ENCODE measurements around the gene SAMHD1.

DNA sequence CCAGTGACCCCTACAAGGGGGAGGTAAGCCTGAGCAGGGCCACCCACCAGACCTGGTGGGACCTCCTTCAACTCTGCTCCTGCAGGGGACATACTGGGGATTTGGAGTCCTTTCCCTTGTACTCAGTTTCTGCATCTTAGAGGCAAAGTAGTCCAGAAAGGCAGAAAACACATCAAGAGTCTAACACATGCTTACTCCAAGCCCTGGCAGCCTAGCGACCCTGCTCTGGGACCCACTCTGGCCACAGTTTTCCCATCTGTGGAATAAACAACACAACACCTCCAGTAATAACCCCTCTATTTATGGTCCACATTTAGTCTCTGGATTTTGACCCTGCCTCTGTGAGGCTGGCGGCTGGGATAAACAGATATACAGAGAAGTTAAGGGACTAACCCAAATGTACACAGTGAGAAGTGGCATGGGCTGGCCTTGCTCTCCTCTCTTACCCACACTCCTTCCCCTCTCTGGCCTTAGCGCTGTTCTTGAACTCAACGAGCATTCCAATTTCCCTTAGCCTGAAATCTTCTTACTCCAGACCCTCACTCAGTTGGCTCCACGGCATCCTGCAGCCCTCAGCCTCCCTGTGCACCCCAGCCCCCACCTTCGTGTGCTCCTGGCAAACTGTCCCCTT is 91.7 kb downstream of the SAMHD1 start:
- TF ChIP-seq POLR2A (IDR thresholded peaks at IDR 0.05; ENCODE audit: extremely low read depth, insufficient read length): no peak
- TF ChIP-seq, protein P1, sequence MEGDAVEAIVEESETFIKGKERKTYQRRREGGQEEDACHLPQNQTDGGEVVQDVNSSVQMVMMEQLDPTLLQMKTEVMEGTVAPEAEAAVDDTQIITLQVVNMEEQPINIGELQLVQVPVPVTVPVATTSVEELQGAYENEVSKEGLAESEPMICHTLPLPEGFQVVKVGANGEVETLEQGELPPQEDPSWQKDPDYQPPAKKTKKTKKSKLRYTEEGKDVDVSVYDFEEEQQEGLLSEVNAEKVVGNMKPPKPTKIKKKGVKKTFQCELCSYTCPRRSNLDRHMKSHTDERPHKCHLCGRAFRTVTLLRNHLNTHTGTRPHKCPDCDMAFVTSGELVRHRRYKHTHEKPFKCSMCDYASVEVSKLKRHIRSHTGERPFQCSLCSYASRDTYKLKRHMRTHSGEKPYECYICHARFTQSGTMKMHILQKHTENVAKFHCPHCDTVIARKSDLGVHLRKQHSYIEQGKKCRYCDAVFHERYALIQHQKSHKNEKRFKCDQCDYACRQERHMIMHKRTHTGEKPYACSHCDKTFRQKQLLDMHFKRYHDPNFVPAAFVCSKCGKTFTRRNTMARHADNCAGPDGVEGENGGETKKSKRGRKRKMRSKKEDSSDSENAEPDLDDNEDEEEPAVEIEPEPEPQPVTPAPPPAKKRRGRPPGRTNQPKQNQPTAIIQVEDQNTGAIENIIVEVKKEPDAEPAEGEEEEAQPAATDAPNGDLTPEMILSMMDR (IDR thresholded peaks at IDR 0.05; ENCODE audit: low read depth, low read length): no peak
- TF ChIP-seq MYC (IDR thresholded peaks at IDR 0.05; ENCODE audit: low read depth, low read length): no peak
- TF ChIP-seq, protein P2, sequence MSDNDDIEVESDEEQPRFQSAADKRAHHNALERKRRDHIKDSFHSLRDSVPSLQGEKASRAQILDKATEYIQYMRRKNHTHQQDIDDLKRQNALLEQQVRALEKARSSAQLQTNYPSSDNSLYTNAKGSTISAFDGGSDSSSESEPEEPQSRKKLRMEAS (IDR thresholded peaks at IDR 0.05; ENCODE audit: low read depth, low read length): no peak

Data from NB4 (cell line).